ENCODE measurements around the gene HSD3B7.

DNA sequence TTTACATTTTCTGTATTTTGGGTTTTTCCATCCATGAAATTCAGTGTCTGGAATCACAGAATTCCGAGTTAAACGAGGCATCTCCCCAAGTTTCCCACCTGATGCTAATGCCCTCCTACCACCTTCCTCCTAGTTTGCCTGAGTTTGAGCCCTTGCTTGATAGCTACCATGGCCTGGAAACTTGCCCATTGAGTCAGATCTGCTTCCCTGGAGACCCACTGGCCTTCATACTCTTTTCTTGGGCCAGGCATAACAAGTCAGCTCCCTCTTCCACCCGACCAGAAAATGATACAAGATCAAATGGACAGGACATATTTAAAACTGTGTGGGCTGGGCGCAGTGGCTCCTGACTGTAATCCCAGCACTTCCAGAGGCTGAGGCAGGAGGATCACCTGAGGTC is 17.2 kb upstream of the HSD3B7 start:
- TF ChIP-seq, protein P1, sequence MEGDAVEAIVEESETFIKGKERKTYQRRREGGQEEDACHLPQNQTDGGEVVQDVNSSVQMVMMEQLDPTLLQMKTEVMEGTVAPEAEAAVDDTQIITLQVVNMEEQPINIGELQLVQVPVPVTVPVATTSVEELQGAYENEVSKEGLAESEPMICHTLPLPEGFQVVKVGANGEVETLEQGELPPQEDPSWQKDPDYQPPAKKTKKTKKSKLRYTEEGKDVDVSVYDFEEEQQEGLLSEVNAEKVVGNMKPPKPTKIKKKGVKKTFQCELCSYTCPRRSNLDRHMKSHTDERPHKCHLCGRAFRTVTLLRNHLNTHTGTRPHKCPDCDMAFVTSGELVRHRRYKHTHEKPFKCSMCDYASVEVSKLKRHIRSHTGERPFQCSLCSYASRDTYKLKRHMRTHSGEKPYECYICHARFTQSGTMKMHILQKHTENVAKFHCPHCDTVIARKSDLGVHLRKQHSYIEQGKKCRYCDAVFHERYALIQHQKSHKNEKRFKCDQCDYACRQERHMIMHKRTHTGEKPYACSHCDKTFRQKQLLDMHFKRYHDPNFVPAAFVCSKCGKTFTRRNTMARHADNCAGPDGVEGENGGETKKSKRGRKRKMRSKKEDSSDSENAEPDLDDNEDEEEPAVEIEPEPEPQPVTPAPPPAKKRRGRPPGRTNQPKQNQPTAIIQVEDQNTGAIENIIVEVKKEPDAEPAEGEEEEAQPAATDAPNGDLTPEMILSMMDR (IDR thresholded peaks at IDR 0.05), result no peak
- TF ChIP-seq POLR2A (IDR thresholded peaks at IDR 0.05), result no peak
- TF ChIP-seq EP300 (IDR thresholded peaks at IDR 0.05), result no peak
- TF ChIP-seq POLR2AphosphoS5 (IDR thresholded peaks at IDR 0.05), result no peak
